ENCODE measurements around the gene SPOCK1.
"Not testable (repeated sequence)": the region's sequence is repeated elsewhere in the genome, so short reads cannot be mapped to it uniquely, and the experiment has no call there.

SPOCK1 gene

GRCh38 chr5:137259115-137259514 lies 240.0 kb downstream of the SPOCK1 start:
- not testable (repeated sequence) for DNase-seq

GRCh38 chr5:137254119-137255090 lies 244.7 kb downstream of the SPOCK1 start:
- DNase-seq = no peak

- no peak for DNase-seq
These were observed 246.6 kb downstream of the SPOCK1 start for GRCh38 chr5:137252512-137252911.

GRCh38 chr5:137250421-137250820 lies 248.7 kb downstream of the SPOCK1 start:
- DNase-seq = no peak

GRCh38 chr5:137248527-137248926 lies 250.6 kb downstream of the SPOCK1 start:
- no peak for DNase-seq

- no peak for DNase-seq
These were observed 253.7 kb downstream of the SPOCK1 start for GRCh38 chr5:137245438-137245837.

- DNase-seq = no peak
These were observed 258.8 kb downstream of the SPOCK1 start for GRCh38 chr5:137240285-137240684.

- no peak for DNase-seq
These were observed 262.1 kb downstream of the SPOCK1 start for GRCh38 chr5:137236849-137237507.

GRCh38 chr5:137236252-137236651 lies 262.9 kb downstream of the SPOCK1 start:
- DNase-seq = no peak

GRCh38 chr5:137234973-137235943 lies 263.9 kb downstream of the SPOCK1 start:
- DNase-seq = no peak

GRCh38 chr5:137233726-137234125 lies 265.4 kb downstream of the SPOCK1 start:
- no peak for DNase-seq

GRCh38 chr5:137233304-137233703 lies 265.8 kb downstream of the SPOCK1 start:
- not testable (repeated sequence) for DNase-seq

GRCh38 chr5:137231540-137231939 lies 267.6 kb downstream of the SPOCK1 start:
- DNase-seq = no peak

GRCh38 chr5:137228816-137229215 lies 270.3 kb downstream of the SPOCK1 start:
- no peak for DNase-seq

- DNase-seq = no peak
These were observed 273.0 kb downstream of the SPOCK1 start for GRCh38 chr5:137226081-137226480.

- no peak for DNase-seq
These were observed 275.5 kb downstream of the SPOCK1 start for GRCh38 chr5:137223324-137224295.

- no peak for DNase-seq
These were observed 277.2 kb downstream of the SPOCK1 start for GRCh38 chr5:137221943-137222342.

- DNase-seq = no peak
These were observed 278.6 kb downstream of the SPOCK1 start for GRCh38 chr5:137220523-137220927.

- no peak for DNase-seq
These were observed 280.2 kb downstream of the SPOCK1 start for GRCh38 chr5:137218896-137219295.

- no peak for DNase-seq
These were observed 280.7 kb downstream of the SPOCK1 start for GRCh38 chr5:137218471-137218870.

GRCh38 chr5:137217599-137218200 lies 281.4 kb downstream of the SPOCK1 start:
- no peak for DNase-seq

Data from CD4-positive, alpha-beta T cell treated with Interleukin-12 subunit alpha and Interleukin-12 subunit beta, for 1 hour (primary cell).